Keratinocyte (primary cell): ENCODE results near the gene JADE2. TPM values are rescaled to one million over a fixed set of nuclear protein-coding genes. Genes with fewer than 3 reads are reported as not detected.

Source experiments
- DNase-seq: peaks from one replicate; pipeline ENCODE4 v3.0.0-alpha.2; 2011; ENCODE audit warnings: low read depth, missing footprints, low spot score
- FAIRE-seq: peaks from 2 replicates; lab custom pipeline; 2011; peaks lifted over from hg19 to GRCh38; lab: Jason Lieb, UNC
- H2AFZ ChIP-seq: 2 replicates; pipeline ENCODE4 v1.6.0; 2012; ENCODE audit warnings: low read length, control low read depth, inconsistent platforms; ENCODE audit not compliant: control insufficient read depth
- H3K27ac ChIP-seq: 2 replicates; pipeline ENCODE4 v1.5.1; 2011; ENCODE audit warnings: low read length; ENCODE audit not compliant: control insufficient read depth, insufficient read depth
- H3K27me3 ChIP-seq: 3 replicates; pipeline ENCODE4 v1.6.0; 2011; ENCODE audit warnings: low read length; ENCODE audit not compliant: control insufficient read depth, insufficient read depth; ENCODE audit errors: extremely low read depth
- H3K36me3 ChIP-seq, 2 experiments: 2 replicates in 1 of 2; 3 replicates in 1 of 2; pipeline ENCODE4 v1.5.1; 2011; ENCODE audit warnings: low read length in 2 of 2, mild to moderate bottlenecking in 1 of 2; ENCODE audit not compliant: control insufficient read depth in 2 of 2, insufficient read depth in 2 of 2; ENCODE audit errors: extremely low read depth in 1 of 2
- H3K4me1 ChIP-seq: 3 replicates; pipeline ENCODE4 v1.5.1; 2011; ENCODE audit warnings: low read length; ENCODE audit not compliant: control insufficient read depth, insufficient read depth; ENCODE audit errors: extremely low read depth
- H3K4me2 ChIP-seq: 3 replicates; pipeline ENCODE4 v1.6.0; 2011; ENCODE audit warnings: low read depth, low read length; ENCODE audit not compliant: control insufficient read depth, insufficient read depth; ENCODE audit errors: extremely low read depth
- H3K4me3 ChIP-seq, 3 experiments: fragments of 200-600 bp in 1 of 3; sonication (generic) in 1 of 3; 2 replicates in 2 of 3; 3 replicates in 1 of 3; pipeline ENCODE4 v1.5.1; 2011 to 2016; ENCODE audit warnings: low read length in 3 of 3, mild to moderate bottlenecking in 3 of 3, control low read depth in 2 of 3, inconsistent platforms in 1 of 3, low read depth in 1 of 3, mixed read lengths in 1 of 3, mixed run types in 1 of 3, moderate library complexity in 1 of 3; ENCODE audit not compliant: control insufficient read depth in 2 of 3, insufficient read depth in 2 of 3; ENCODE audit errors: extremely low read depth in 1 of 3
- H3K79me2 ChIP-seq: 2 replicates; pipeline ENCODE4 v1.6.0; 2012; ENCODE audit warnings: low read length; ENCODE audit not compliant: control insufficient read depth, insufficient read depth
- H3K9ac ChIP-seq: 3 replicates; pipeline ENCODE4 v1.6.0; 2011; ENCODE audit warnings: low read length; ENCODE audit not compliant: control insufficient read depth, insufficient read depth; ENCODE audit errors: extremely low read depth
- H3K9me1 ChIP-seq: 3 replicates; pipeline ENCODE4 v1.6.0; 2011; ENCODE audit warnings: low read length; ENCODE audit not compliant: control insufficient read depth, insufficient read depth; ENCODE audit errors: extremely low read depth
- H3K9me3 ChIP-seq: 2 replicates; pipeline ENCODE4 v1.5.1; 2012; ENCODE audit warnings: low read depth, low read length; ENCODE audit not compliant: control insufficient read depth
- H4K20me1 ChIP-seq: 3 replicates; pipeline ENCODE4 v1.6.0; 2011; ENCODE audit warnings: low read length; ENCODE audit not compliant: control insufficient read depth, insufficient read depth; ENCODE audit errors: extremely low read depth
- CTCF ChIP-seq, 3 experiments: IDR thresholded peaks in 1 of 3; conservative IDR thresholded peaks in 1 of 3; optimal IDR thresholded peaks in 1 of 3; 2 replicates in 2 of 3; 3 replicates in 1 of 3; pipeline versions ENCODE3 to v1.5.1; 2011; ENCODE audit warnings: low read length in 3 of 3, mild to moderate bottlenecking in 3 of 3, moderate library complexity in 2 of 3, control low read depth in 1 of 3, inconsistent platforms in 1 of 3; ENCODE audit not compliant: insufficient read depth in 2 of 3; ENCODE audit errors: extremely low read depth in 1 of 3
- EZH2 ChIP-seq: IDR thresholded peaks from one replicate; pipeline ENCODE4 v1.6.1; 2012; ENCODE audit warnings: inconsistent platforms, mild to moderate bottlenecking, low read length, moderate library complexity
- dilution Hi-C: fragments of 300-500 bp; cut with MboI; formaldehyde crosslinking; loops from one replicate; pipeline ENCODE4 v1.7.0; 2020; ENCODE audit warnings: low sequenced_read_pairs; ENCODE audit not compliant: extremely low pct_ligation_motif_present
- polyA plus RNA-seq, 5 experiments: library from polyadenylated mRNA; depleted of rRNA in 3 of 5; stranded (reverse) in 3 of 5; stranded (forward) in 1 of 5; unstranded in 1 of 5; fragments of >200 nt; gene quantifications; 1 replicate in 1 of 5; 2 replicates in 3 of 5; 3 replicates in 1 of 5; pipeline versions ENCODE4 v1.2.1 to v1.2.3, GENCODE V29; 2011 to 2012; ENCODE audit warnings: missing spikeins in 2 of 5, low read depth in 1 of 5, low replicate concordance in 1 of 5

JADE2 gene
- polyA plus RNA-seq, 1 donor (not counting 4 experiments of a cell fraction or from before 2014, with no cell fraction given) = 11.1 TPM

- Histone ChIP-seq H4K20me1 (peaks cover 4% of the 10 kb centered on the region), H3K27ac (no peak overlapping the region), H3K79me2 (no peaks in the 10 kb centered on the region), H3K4me1 (peaks cover 10% of the 10 kb centered on the region), H3K9me3 (no peaks in the 10 kb centered on the region), H3K9ac (no peak overlapping the region), H3K9me1 (no peaks in the 10 kb centered on the region), H3K4me3 (no peak overlapping the region), H3K36me3 (peaks cover 33 to 49% of the 10 kb centered on the region in 2 experiments), H2AFZ (no peak overlapping the region), H3K27me3 (no peaks in the 10 kb centered on the region), H3K4me2 (no peak overlapping the region)
- TF ChIP-seq EZH2 (no peak), CTCF (optimal IDR thresholded peaks at IDR 0.05 in 1 of 3, IDR thresholded peaks at IDR 0.05 in 1 of 3, conservative IDR thresholded peaks at IDR 0.05 in 1 of 3; ENCODE audit: extremely low read depth in 1 of 3, insufficient read depth in 2 of 3, low read length in 3 of 3) (no peak)
- dilution Hi-C loops = no loop called here
- FAIRE-seq = no peak
- no peak for DNase-seq
Measured at GRCh38 chr5:134568761-134569695, 43.6 kb downstream of the JADE2 start.

- Histone ChIP-seq H3K27ac (no peak overlapping the region), H3K4me1 (peaks cover 10% of the 10 kb centered on the region), H3K4me2 (no peak overlapping the region), H3K9ac (no peak overlapping the region), H3K9me3 (no peaks in the 10 kb centered on the region), H4K20me1 (peaks cover 4% of the 10 kb centered on the region), H3K9me1 (no peaks in the 10 kb centered on the region), H3K4me3 (no peak overlapping the region), H3K27me3 (no peaks in the 10 kb centered on the region), H3K36me3 (peaks cover 37 to 43% of the 10 kb centered on the region in 2 experiments), H3K79me2 (no peaks in the 10 kb centered on the region), H2AFZ (no peak overlapping the region)
- no peak for DNase-seq
- dilution Hi-C loops = no loop called here
- no peak for FAIRE-seq
- TF ChIP-seq CTCF (optimal IDR thresholded peaks at IDR 0.05 in 1 of 3, IDR thresholded peaks at IDR 0.05 in 1 of 3, conservative IDR thresholded peaks at IDR 0.05 in 1 of 3; ENCODE audit: extremely low read depth in 1 of 3, insufficient read depth in 2 of 3, low read length in 3 of 3) = no peak
- no peak for TF ChIP-seq EZH2
Measured at GRCh38 chr5:134569758-134570364, 44.4 kb downstream of the JADE2 start.
